GM21717 (cell line): ENCODE measurements around the gene OR5K4.
"Not testable (repeated sequence)": the region's sequence is repeated elsewhere in the genome, so short reads cannot be mapped to it uniquely, and the experiment has no call there.

Experiments used
- ATAC-seq: cut with Tn5 transposase; IDR thresholded peaks from one replicate; pipeline ENCODE4 v1.9.1; 2021; ENCODE audit warnings: mild to moderate bottlenecking, moderate library complexity; ENCODE audit not compliant: unreplicated experiment

Gene OR5K4

DNA sequence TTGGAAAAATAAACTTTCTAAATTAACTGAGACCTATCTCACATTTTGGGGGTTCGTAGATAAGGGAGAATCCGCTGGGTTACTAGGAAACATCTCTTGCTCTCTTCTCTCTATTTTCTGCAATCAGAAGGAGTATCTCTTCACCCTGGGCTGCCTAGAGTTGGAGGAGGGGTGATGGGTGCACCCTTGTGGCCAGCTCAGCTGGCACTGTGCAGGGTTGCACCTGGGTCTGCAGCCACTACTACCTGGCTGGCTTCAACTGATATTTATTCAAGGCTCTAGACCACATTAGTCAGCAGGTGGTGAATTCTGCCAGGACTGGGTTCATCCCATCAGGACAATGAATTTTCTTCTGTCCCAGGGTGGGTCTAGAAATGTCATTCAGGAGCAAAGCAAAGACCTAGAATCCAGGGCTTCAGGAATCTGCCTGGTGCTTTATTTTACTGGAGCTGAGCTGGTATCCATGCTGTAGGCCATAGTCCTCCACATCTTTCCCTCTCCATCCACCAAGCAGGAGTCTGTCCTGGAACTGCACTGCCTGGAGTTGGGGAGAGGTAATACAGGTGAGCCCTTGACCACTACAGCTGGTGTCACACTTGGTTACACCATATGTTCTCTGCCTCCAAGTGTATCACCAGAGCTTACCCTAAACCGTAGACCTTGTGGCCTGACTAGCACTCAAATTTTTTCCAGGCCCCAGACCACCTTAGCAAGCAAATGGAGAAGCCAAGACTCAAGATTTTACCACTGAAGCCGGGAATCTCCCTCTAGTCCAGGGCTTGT, 14.0 kb downstream of the OR5K4 start:
- no peak for ATAC-seq

GRCh38 chr3:98371186-98371585, 17.5 kb downstream of the OR5K4 start:
- no peak for ATAC-seq

DNA sequence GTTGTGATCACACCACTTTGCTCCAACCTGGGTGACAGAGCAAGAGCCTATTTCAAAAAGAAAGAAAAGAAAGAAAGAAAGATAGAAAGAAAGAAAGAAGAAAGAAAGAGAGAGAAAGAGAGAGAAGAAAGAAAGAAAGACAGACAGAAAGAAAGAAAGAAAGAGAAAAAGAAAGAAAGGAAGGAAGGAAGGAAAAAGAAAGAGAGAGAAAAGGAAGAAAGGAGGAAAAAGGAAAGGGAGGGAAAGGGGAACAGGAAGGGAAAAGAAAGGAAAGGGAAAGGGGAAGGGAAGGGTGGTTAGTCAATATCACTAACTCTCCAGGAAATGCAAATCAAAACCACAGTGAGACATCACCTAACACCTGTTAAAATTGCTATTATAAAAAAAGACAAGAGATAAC, 18.2 kb downstream of the OR5K4 start:
- no peak for ATAC-seq

DNA sequence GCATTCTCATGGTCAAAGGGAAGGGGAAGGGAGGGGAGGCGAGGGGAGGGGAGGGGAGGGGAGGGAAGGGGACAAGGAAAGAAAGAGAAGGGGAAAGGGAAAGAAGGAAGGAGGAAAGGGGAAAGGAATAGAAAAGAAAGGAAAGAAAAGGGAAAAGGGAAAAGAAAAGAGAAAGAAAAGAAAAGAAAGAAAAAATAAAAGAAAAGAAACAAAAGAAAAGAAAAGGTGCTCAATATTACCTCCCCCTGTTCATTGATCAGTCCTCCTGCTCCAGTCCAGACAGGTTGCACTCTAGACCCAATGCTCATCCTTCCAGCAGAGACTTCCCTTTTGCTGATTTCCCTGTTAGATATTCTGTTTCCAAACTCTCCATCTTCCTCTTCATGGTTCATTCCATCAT, 18.8 kb downstream of the OR5K4 start:
- no peak for ATAC-seq

GRCh38 chr3:98376631-98377030, 23.0 kb downstream of the OR5K4 start:
- no peak for ATAC-seq

DNA sequence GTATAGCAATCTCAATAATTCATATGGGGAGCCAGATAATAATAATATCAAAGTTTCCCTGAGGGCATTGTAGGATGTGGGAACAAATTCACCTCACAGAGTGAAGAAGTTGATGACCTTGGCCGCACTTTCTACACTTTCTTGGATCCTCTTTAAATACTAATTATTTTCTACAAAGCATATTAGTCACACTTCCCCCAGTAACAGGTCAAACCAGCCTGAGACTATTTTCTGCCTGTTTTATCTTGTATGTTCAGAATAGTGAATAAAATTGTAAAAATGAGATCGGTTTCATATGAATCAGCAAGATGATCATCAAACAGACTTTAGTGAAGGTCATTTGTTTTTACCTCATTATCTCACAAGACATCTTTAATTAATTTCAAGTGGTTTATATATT, 34.5 kb downstream of the OR5K4 start:
- ATAC-seq: no peak

GRCh38 chr3:98390366-98390765, 36.7 kb downstream of the OR5K4 start, which contains the start of gene OR5K3:
OR5K3 (plus strand) TSS chr3:98390666; CDS start chr3:98390666, 0 bp downstream.
- ATAC-seq: no peak

DNA sequence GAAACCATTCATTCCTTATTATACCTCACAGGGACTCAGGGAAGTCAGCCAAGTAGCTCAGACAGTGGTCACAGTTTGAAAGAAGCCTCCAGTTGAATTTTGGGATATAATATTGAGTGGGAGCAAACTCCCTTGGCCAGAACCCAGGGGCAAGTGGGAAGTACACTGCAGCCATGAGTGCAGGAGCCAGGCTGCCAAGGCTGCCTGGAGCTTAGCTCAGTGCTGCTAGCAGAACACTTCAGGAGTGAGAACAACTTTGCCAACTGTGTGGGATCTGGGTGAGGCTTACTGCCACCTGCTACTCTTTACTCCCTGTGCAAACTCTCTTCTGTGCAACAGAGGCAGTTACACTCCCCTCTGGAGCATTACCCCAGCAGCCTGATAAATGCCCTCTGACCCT, 41.4 kb downstream of the OR5K4 start:
- ATAC-seq: no peak

DNA sequence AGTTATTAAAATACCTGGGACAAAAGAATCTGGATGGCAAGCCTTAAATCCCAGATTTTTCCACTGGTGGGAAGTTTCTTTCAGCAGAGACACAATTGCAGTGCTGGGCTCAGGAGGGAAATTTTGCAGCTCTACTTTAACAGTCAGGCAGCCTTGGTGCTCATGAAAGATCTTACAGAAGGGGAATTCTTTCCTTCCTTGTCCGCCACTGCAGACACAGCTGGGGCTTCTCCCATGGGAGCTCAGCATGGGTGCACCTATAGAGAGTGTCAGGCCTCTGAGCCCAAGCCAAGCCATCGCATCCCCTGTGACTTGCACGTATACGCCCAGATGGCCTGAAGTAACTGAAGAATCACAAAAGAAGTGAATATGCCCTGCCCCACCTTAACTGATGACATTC, 42.8 kb downstream of the OR5K4 start:
- ATAC-seq: not testable (repeated sequence)

DNA sequence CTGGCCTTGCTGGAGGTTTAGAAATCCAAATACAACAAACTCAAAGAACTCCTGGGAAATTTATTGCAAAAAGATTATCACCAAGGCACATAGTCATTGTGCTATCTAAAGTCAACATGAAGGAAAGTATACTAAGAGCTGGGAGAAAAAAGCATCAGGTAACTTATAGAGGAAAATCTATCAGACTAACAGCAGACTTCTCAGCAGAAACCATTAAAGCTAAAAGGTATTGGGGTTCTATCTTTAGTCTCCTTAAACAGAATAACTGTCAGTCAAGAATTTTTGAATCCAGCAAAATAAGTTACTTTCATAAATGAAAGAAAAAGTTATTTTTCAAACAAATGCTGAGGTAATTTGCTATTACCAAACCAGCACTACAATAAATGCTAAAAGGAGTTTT, 44.9 kb downstream of the OR5K4 start:
- ATAC-seq: no peak

DNA sequence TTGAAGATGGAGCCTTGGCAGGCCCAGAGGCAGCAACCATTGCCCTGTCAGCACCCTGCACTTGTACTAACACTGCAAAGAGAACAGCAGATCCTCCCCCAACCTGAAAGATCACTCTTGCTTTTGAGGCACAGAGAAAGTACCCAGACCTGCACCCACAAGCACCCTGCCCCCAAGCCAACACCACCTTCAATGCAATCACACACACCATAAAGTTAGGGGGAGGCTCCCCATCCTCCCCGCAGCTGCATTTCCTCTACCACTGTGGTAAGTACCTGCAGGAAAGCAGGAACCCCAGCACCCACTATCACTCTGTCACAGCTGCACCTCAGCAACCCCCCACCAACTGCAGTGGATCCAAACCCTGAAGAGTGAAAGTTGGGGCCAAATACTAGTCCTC, 48.9 kb downstream of the OR5K4 start:
- ATAC-seq: no peak

DNA sequence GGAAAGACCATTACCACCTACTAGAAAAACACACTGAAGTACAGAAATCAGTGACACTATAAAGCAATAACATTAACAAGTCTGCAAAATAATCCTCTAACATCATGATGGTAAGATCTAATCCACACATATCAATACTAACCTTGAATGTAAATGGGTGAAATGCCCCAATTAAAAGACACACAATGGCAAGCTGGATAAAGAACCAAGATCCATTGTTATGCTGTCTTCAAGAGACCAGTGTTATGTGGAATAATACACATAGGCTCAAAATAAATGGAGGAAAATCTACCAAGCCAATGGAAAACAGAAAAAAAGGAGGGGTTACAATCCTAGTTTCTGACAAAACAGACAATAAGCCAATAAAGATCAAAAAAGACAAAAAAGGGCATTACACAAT, 50.4 kb downstream of the OR5K4 start:
- ATAC-seq: no peak
